OCI-LY1 (cell line): ENCODE measurements around the gene NAA25.
A peak's percentile ranks its signal among the peaks of the same experiment; 100 is the strongest.

Experiments
- H2AFZ ChIP-seq: fragments of 200-600 bp; sonication (generic), shearing (Covaris generic); 2 replicates; pipeline ENCODE4 v1.6.0; 2014; ENCODE audit warnings: antibody characterized with exemption, mild to moderate bottlenecking, low read length
- H3F3A ChIP-seq: fragments of 200-600 bp; sonication (generic), shearing (Covaris generic); 2 replicates; pipeline ENCODE4 v1.6.0; 2014; ENCODE audit warnings: mild to moderate bottlenecking, antibody characterized with exemption, low read length, moderate library complexity; ENCODE audit not compliant: insufficient read depth
- H3K27ac ChIP-seq: fragments of 200-600 bp; sonication (generic); 2 replicates; pipeline ENCODE4 v1.5.1; 2014; ENCODE audit warnings: low read length, mixed run types, mild to moderate bottlenecking, low read depth; ENCODE audit not compliant: poor library complexity, severe bottlenecking
- H3K27me3 ChIP-seq: fragments of 200-600 bp; sonication (generic); 2 replicates; pipeline ENCODE4 v1.6.0; 2014; ENCODE audit warnings: antibody characterized with exemption, mild to moderate bottlenecking, low read length, moderate library complexity; ENCODE audit not compliant: insufficient read depth
- H3K36me3 ChIP-seq: fragments of 200-600 bp; sonication (generic); 2 replicates; pipeline ENCODE4 v1.6.1; 2014; ENCODE audit warnings: mild to moderate bottlenecking, antibody characterized with exemption, low read length, moderate library complexity, mixed read lengths; ENCODE audit not compliant: insufficient read depth
- H3K4me1 ChIP-seq: fragments of 200-600 bp; sonication (generic); 2 replicates; pipeline ENCODE4 v1.5.1; 2014; ENCODE audit warnings: mild to moderate bottlenecking, low read length, moderate library complexity; ENCODE audit not compliant: insufficient read depth, severe bottlenecking
- H3K4me2 ChIP-seq: fragments of 200-600 bp; sonication (generic), shearing (Covaris generic); 2 replicates; pipeline ENCODE4 v1.6.1; 2014; ENCODE audit warnings: low read length
- H3K4me3 ChIP-seq: fragments of 200-600 bp; sonication (generic); 2 replicates; pipeline ENCODE4 v1.5.1; 2014; ENCODE audit warnings: low read length, low read depth, mild to moderate bottlenecking, mixed read lengths; ENCODE audit not compliant: poor library complexity, severe bottlenecking
- H3K79me2 ChIP-seq: fragments of 200-600 bp; shearing (Covaris generic); 2 replicates; pipeline ENCODE4 v1.6.1; 2016; ENCODE audit warnings: mixed run types, low read length, mixed read lengths; ENCODE audit not compliant: insufficient read depth
- H3K9ac ChIP-seq: fragments of 200-600 bp; sonication (generic), shearing (Covaris generic); 2 replicates; pipeline ENCODE4 v1.6.1; 2014; ENCODE audit warnings: mild to moderate bottlenecking, low read length, mixed read lengths
- H3K9me2 ChIP-seq: fragments of 200-600 bp; sonication (generic), shearing (Covaris generic); 2 replicates; pipeline ENCODE4 v1.6.1; 2014; ENCODE audit warnings: low read depth, mild to moderate bottlenecking, low read length, mixed read lengths
- H3K9me3 ChIP-seq: fragments of 200-600 bp; shearing (Covaris generic); 2 replicates; pipeline ENCODE4 v1.6.1; 2014; ENCODE audit warnings: low read length, mixed read lengths
- H4K20me1 ChIP-seq: fragments of 200-600 bp; sonication (generic), shearing (Covaris generic); 2 replicates; pipeline ENCODE4 v1.6.0; 2016; ENCODE audit warnings: mild to moderate bottlenecking, low read length; ENCODE audit not compliant: insufficient read depth
- CTCF ChIP-seq: fragments of 200-600 bp; sonication (generic), shearing (Covaris generic); IDR thresholded peaks from 2 replicates; pipeline ENCODE4 v1.5.1; 2017; ENCODE audit warnings: mild to moderate bottlenecking, antibody characterized with exemption, low read length, moderate library complexity, mixed read lengths
- EZH2 ChIP-seq: fragments of 200-600 bp; sonication (generic), shearing (Covaris generic); IDR thresholded peaks from 2 replicates; pipeline ENCODE4 v1.8.0; 2017; ENCODE audit warnings: borderline replicate concordance, mixed run types, mild to moderate bottlenecking, antibody characterized with exemption, low read length, moderate library complexity, mixed read lengths

The NAA25 gene

GRCh38 chr12:111993292-111994150 is 115.1 kb downstream of the NAA25 start:
- H3K9me3 ChIP-seq: no peaks in the 10 kb centered on the region
- H3F3A ChIP-seq: no peaks in the 10 kb centered on the region
- peak overlapping the region; percentile 87 for H3K27ac ChIP-seq
- H3K4me1 ChIP-seq: peaks cover 67% of the 10 kb centered on the region
- H3K4me3 ChIP-seq: peak overlapping the region; percentile 55
- no peak for TF ChIP-seq EZH2
- TF ChIP-seq CTCF: no peak
- no peaks in the 10 kb centered on the region for H3K9me2 ChIP-seq
- H3K9ac ChIP-seq: peak overlapping the region; percentile 58
- no peaks in the 10 kb centered on the region for H4K20me1 ChIP-seq
- no peaks in the 10 kb centered on the region for H3K27me3 ChIP-seq
- peak overlapping the region; percentile 82 for H3K4me2 ChIP-seq
- H3K79me2 ChIP-seq: no peaks in the 10 kb centered on the region
- 0 out of 2 replicates have a peak, but pooled peaks cover 9% of the 10 kb centered on the region for H3K36me3 ChIP-seq
- no peak overlapping the region for H2AFZ ChIP-seq

GRCh38 chr12:111992464-111992863 is 116.1 kb downstream of the NAA25 start:
- Histone ChIP-seq H3K4me2 (peak overlapping the region; percentile 82), H3K79me2 (no peaks in the 10 kb centered on the region), H3K27ac (peak overlapping the region; percentile 87), H3K4me3 (no peak overlapping the region), H3K4me1 (peaks cover 59% of the 10 kb centered on the region), H4K20me1 (no peaks in the 10 kb centered on the region), H3K9ac (peak overlapping the region; percentile 58; the same call in 1 of the 2 replicates), H2AFZ (no peak overlapping the region), H3F3A (no peaks in the 10 kb centered on the region), H3K9me3 (no peaks in the 10 kb centered on the region), H3K27me3 (no peaks in the 10 kb centered on the region), H3K9me2 (no peaks in the 10 kb centered on the region), H3K36me3 (0 out of 2 replicates have a peak, but pooled peaks cover 9% of the 10 kb centered on the region)
- no peak for TF ChIP-seq CTCF
- TF ChIP-seq EZH2: no peak

- Histone ChIP-seq H3K4me3 (no peak overlapping the region), H3K79me2 (no peaks in the 10 kb centered on the region), H3K27ac (peak overlapping the region; percentile 87), H3K9ac (no peak overlapping the region), H3K9me3 (no peaks in the 10 kb centered on the region), H2AFZ (no peak overlapping the region), H3K36me3 (0 out of 2 replicates have a peak, but pooled peaks cover 9% of the 10 kb centered on the region), H3K9me2 (no peaks in the 10 kb centered on the region), H3K4me2 (no peak overlapping the region), H3K27me3 (no peaks in the 10 kb centered on the region), H3F3A (no peaks in the 10 kb centered on the region), H4K20me1 (no peaks in the 10 kb centered on the region), H3K4me1 (peaks cover 54% of the 10 kb centered on the region)
- no peak for TF ChIP-seq CTCF
- no peak for TF ChIP-seq EZH2
Observed at GRCh38 chr12:111991946-111992345, 116.6 kb downstream of the NAA25 start.
